Fibroblast of skin of right quadriceps (primary cell): ENCODE results near the gene ESRRA.

Experiments
- DNase-seq: peaks from one replicate; pipeline ENCODE4 v3.0.0-alpha.2; 2013

The ESRRA gene

GRCh38 chr11:64352995-64353714 is 47.8 kb downstream of the ESRRA start:
- DNase-seq: no peak

DNA sequence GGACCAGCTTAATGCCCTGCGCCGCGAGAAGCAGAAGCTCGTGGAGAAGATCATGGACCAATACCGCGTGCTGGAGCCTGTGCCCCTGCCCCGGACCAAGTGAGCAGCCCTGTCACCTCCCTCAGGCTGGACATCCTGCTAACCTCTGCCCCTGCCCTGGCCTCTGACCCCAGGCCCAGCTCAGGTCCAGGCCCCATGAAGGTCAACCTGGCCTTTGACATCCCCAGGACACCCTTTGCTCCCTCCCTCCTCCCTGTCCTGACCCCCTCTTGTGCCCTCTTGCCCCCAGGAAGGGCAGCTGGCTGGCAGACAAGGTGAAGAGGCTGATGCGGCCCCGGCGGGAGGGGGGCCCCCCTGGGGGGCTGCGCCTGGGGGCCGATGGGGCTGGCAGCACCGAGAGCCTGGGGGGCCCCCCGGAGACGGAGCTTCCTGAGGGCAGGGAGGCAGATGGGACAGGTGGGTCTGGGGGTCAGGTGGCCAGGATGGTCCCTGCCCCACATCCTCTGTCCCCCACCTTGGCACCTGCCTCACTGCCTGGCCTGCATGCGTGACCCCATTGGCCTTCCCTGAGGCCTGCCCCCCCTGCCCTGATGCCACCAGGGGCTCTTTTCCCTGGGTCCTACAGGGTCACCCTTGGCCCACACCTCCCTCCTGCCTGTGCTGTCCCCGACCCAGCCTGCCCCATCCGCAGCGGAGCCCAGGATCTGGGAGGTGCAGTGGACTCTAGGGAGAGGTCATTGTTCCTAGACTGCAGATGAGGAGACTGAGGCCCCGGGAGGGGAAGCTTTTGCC is 48.6 kb downstream of the ESRRA start:
- DNase-seq: no peak

GRCh38 chr11:64355078-64355940 is 50.0 kb downstream of the ESRRA start:
- peak; percentile 83 for DNase-seq

- peak; percentile 43 for DNase-seq
These were observed 51.4 kb downstream of the ESRRA start for GRCh38 chr11:64356498-64357411.

- no peak for DNase-seq
These were observed 52.1 kb downstream of the ESRRA start for GRCh38 chr11:64357446-64357845.

- no peak for DNase-seq
These were observed 52.7 kb downstream of the ESRRA start for GRCh38 chr11:64357904-64358535.

DNA sequence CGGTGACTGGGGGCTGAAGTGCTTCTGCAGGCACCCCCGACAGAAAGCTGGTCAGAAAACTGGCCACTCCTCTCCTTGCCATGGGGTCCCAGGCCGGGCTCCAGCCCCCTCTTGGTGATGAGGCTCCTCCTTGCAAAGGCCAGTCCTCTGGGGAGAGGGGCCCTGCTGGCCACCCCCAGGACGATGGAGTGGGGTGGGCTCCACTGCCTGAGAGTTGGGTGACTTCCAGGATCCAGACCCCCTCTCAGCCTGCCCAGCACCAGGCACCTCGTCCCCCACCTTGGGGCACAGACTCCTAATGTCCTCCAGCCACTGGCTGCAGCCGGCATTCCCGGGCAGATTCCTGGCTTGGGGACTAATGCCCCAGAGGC is 53.2 kb downstream of the ESRRA start:
- DNase-seq: no peak

GRCh38 chr11:64358907-64359711 is 53.8 kb downstream of the ESRRA start, which contains the start of gene RPS6KA4:
Gene RPS6KA4 (plus strand): TSS chr11:64359162. CDS start chr11:64359236, 74 bp downstream.
- DNase-seq: peak; percentile 67

- no peak for DNase-seq
These were observed 54.6 kb downstream of the ESRRA start for GRCh38 chr11:64359712-64360445.

DNA sequence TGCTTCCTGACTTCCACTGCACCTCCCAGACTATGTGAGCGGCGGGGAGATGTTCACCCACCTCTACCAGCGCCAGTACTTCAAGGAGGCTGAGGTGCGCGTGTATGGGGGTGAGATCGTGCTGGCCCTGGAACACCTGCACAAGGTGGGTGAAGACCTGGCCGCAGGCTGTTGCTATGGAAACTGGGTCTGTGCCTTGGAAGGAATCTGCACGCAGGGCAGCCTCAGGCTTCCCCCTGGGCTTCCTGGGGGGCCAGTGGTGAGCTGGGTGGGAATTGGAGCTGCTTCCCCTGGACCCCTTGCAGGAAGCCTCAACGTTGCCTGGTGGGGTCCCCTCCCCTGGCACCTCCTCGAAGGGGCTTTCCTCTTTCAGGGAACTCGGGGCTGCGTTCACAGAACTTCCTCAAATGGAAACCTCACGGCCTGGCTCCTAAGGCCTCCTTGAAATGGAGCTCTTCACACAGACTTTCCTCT is 55.2 kb downstream of the ESRRA start:
- DNase-seq: no peak

GRCh38 chr11:64361659-64362058 is 56.3 kb downstream of the ESRRA start:
- DNase-seq: no peak

- no peak for DNase-seq
These were observed 57.0 kb downstream of the ESRRA start for GRCh38 chr11:64362339-64362738.

- DNase-seq: no peak
These were observed 59.1 kb downstream of the ESRRA start for GRCh38 chr11:64364435-64364834.

DNA sequence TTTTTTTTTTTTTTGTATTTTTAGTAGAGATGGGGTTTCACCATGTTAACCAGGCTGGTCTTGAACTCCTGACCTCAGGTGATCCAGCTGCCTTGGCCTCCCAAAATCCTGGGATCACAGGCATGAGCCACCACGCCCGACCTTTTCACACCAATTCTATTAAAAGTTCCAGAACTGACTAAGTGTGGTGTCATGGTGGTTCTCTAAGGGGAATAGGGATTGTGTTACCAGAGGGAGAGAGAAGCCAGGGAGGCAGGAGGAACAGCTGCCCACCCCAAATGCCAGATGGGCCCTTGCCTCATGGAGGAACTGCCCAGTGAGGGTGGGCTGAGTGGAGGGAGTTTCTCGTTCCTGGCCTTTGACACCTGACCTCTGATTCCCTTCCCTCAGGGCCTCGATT is 59.6 kb downstream of the ESRRA start:
- DNase-seq: no peak
